Hair follicle dermal papilla cell (primary cell): ENCODE data around the gene GPR62. TPM values are rescaled to one million over a fixed set of nuclear protein-coding genes. Genes with fewer than 3 reads are reported as not detected.

Source experiments
- small RNA-seq: library from RNA; depleted of rRNA; stranded (forward); fragments of <200 nt; gene quantifications from one replicate; pipeline ENCODE3, GENCODE V24; 2012
- total RNA-seq: library from RNA; depleted of rRNA; stranded (reverse); fragments of >200 nt; gene quantifications from 2 replicates; pipeline ENCODE4 v1.2.3, GENCODE V29; 2012

Gene GPR62, protein sequence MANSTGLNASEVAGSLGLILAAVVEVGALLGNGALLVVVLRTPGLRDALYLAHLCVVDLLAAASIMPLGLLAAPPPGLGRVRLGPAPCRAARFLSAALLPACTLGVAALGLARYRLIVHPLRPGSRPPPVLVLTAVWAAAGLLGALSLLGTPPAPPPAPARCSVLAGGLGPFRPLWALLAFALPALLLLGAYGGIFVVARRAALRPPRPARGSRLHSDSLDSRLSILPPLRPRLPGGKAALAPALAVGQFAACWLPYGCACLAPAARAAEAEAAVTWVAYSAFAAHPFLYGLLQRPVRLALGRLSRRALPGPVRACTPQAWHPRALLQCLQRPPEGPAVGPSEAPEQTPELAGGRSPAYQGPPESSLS
- total RNA-seq = not detected in 2 replicates

GRCh38 chr3:51955175-51955892 is at the start of gene GPR62:
TSS of gene GPR62 (plus strand) at chr3:51955381. CDS start at chr3:51955653, 272 bp downstream.

DNA sequence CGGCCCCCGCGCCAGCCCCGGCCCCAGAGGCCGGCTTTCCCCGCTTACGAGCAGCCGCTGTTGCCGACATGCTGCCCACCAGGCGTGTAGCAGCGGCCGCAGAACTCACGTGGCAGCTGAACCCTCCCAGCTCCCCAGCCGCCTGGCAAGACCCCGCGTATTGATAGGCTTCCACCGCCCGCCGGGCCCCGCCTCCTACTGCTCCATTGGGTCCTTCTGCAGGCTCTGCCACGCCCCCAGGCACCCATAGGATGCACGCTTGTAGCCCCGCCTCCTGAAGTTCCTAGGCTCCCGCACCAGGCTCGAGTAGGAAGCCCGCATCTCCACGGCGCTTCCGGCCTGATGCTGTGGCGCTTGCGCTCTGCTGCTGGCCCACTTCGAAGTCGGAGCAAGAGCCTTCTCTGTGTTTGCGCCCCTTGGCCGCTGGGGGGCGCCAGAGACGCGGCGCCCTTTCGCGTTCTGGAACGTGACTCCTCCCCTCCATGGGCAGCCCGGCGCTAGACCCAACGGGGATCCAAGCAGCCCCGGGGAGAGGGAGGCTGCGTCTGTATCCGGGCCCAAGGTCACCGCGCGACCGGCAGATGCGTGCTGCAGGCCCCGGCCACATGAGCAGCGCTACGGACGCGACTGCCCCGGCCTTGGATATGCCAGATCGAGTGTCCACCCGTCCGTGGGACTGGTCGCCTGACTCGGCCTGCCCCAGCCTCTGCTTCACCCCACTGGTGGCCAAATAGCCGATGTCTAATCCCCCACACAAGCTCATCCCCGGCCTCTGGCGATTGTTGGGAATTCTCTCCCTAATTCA is 13.2 kb upstream of the GPR62 start, which contains the start of the genes PARP3 and RRP9:
TSS of gene PARP3 (plus strand) at position 566 of the 805 bp plus-strand sequence. CDS start 993 bp downstream, outside the sequence.
TSS of gene RRP9 (minus strand) at position 107 of the 805 bp plus-strand sequence. CDS start at position 70, 37 bp downstream.

DNA sequence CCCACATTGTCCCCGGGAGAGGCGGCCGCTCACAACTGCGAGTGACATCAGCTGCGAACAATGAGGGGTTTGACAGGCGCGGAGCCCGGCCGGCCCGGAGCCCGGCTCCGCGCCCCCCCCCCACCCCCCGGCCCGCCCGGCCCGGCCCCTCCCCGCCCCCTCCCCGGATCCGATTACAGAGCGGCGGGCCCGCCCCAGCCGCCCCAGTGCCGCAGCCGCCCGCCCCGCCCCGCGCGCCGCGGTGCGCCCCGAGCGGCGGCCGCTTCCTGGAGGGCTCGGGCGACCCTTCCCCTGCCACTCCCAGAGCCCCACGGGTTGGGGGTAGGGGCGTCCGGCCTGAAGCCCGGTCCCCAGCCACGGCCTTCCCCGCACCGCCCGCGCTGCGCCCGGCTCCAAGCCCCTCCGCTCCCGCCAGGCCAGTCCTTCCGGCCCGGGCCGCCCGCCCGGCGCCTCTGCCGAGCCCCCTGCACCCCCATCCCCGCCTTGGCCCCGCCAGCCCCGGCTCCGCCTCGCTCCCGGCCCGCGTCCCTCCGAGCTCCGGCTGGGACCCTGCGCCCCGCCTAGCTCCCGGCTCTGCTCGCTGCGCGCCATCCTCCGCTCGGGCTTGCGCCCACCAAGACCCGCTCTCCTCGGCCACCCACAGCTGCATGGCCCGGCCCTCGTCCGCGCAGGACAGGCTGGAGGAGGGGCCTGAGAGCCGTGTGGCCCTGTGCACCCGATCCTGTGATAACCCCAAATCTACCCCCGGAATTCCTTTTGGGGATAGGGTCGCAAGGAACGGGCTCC is 12.4 kb downstream of the GPR62 start, which contains the start of gene PCBP4:
TSS of gene PCBP4 (minus strand) at position 71 of the 786 bp plus-strand sequence. CDS start 6,214 bp downstream, outside the sequence.

DNA sequence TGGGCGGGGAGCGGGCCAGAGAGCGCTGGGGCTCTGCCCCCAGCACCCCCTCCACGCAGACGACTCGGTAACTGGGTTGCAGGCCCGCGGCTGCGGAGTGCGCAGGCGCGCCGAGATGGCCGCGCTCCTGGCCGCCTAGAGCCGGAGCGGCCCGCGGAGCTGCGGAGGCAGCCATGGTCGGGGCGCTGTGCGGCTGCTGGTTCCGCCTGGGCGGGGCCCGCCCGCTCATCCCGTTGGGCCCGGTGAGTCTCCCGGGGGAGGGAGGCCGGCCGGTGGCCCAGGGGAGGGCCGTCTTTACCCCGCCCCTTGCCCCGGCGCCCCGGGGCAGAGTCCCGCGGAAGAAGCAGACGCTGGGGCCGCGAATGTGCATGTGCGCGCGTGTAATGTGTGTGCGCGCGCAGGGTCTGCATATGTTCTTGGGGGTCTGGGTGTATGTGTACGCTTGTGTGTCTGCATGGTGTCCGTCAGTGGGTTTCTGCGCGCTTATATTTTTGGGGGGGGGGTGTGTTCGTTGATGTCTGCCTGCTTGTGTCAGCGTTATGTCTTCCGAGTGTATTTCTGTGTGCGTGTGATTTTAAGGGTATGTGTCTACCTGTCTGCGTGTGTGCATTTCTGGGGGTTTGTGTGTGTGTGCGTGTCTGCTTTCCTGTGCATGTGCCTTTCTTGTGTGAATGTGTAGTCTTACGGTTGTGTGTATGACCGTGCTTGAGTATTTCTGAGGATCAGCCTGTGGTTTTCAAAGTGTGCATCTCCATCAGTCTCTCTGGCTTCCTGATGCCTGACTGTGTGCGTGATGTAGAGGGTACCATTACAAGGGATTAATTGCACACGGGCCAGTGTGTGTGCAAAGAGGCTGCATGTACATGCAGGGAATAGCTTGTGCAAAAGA is 20.0 kb downstream of the GPR62 start, which contains the start of gene ABHD14A:
TSS of gene ABHD14A (plus strand) at position 102 of the 889 bp plus-strand sequence. CDS start at position 174, 72 bp downstream.

GRCh38 chr3:51982838-51983577 is 27.8 kb downstream of the GPR62 start, which contains the start of gene ACY1:
TSS of gene ACY1 (plus strand) at chr3:51983535. CDS start at chr3:51984065, 530 bp downstream.

DNA sequence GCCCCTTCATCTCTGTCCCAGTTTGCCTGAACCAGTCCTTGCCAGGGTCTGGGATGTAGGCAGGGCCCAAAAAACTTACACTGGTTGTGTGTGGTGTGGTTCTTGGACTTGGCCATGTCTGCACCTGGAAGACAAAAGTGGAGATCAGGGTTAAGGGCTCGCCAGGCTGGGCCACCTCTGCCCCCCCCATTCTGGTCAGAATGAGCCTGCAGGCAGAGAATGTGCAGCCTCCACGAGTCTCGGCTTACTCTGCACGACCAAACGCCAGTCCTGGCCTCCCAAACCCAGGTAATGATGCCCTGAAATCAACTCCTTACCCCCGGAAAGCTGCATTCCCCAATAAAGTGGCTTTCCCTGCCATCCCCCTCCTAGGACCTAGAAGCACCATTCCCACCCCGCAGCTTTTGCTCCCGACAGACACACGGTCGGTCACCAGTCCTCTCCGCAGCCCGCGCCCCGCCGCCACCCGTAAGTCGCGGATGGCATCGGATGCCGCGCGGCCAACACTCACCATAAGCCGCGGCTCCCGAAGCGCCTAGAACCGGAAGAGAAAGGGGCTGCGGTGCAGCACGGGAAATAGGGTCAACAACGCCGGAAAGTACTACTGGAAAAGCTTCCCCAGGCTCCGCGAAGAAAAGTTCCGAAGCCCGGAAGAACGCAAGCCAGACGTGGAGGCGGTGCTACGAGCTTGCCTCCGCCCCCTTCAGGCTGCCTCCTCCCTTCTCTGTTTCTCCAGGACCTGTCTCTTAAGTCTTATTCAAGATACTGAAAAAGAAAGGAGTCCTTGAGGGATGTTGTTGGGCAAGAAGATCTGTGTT is 40.4 kb downstream of the GPR62 start, which contains the start of gene RPL29:
TSS of gene RPL29 (minus strand) at position 550 of the 818 bp plus-strand sequence. CDS start at position 116, 434 bp downstream.

Small RNA genes lying within 50 kb of the gene (small RNA-seq; reads per million reads assigned to genes)
- gene AC115284.1 = not detected

Other genes with a start within 250 kb of the GPR62 start
- gene GRM2, start 248.3 kb upstream of the GPR62 start, total RNA-seq = under 0.01 TPM in 2 replicates
- not detected in 2 replicates for gene IQCF6, start 176.1 kb upstream of the GPR62 start, total RNA-seq
- not detected in 2 replicates for gene IQCF2, start 93.8 kb upstream of the GPR62 start, total RNA-seq
- not detected in 2 replicates for gene IQCF5, start 79.8 kb upstream of the GPR62 start, total RNA-seq
- not detected in 2 replicates for gene IQCF1, start 52.0 kb upstream of the GPR62 start, total RNA-seq
- 14.4 and 15.3 TPM in 2 replicates for gene RRP9, start 13.5 kb upstream of the GPR62 start, total RNA-seq
- gene PARP3, start 13.0 kb upstream of the GPR62 start, total RNA-seq = 26.1 and 40.6 TPM in 2 replicates
- gene PCBP4, start 12.1 kb downstream of the GPR62 start, total RNA-seq = 32.3 and 47.2 TPM in 2 replicates
- gene ABHD14B, start 18.7 kb downstream of the GPR62 start, total RNA-seq = 29.5 and 39.0 TPM in 2 replicates
- 10.3 and 16.2 TPM in 2 replicates for gene ABHD14A, start 19.7 kb downstream of the GPR62 start, total RNA-seq
- 29.4 and 36.9 TPM in 2 replicates for gene ACY1, start 28.2 kb downstream of the GPR62 start, total RNA-seq
- gene RPL29, start 40.5 kb downstream of the GPR62 start, total RNA-seq = 802 and 851 TPM in 2 replicates
- gene DUSP7, start 101.2 kb downstream of the GPR62 start, total RNA-seq = 39.0 and 39.6 TPM in 2 replicates
- 1.9 and 3.4 TPM in 2 replicates for gene POC1A, start 199.0 kb downstream of the GPR62 start, total RNA-seq
- 50.0 and 53.7 TPM in 2 replicates for gene ALAS1, start 242.8 kb downstream of the GPR62 start, total RNA-seq